Stomach (tissue), 9 donors: ENCODE measurements around the gene SEPTIN12. TPM values are rescaled to one million over a fixed set of nuclear protein-coding genes. Genes with fewer than 3 reads are reported as not detected.
A peak's percentile ranks its signal among the peaks of the same experiment; 100 is the strongest.

Experiments used
- DNase-seq, 2 donors: peaks; one replicate each; pipeline versions ENCODE4 v3.0.0 to v3.0.0-alpha.2; 2013 to 2019
- H3K27ac ChIP-seq, 5 donors: fragments of 200-600 bp in 4 of 5; sonication (generic) in 4 of 5; one replicate each; pipeline ENCODE4 v1.5.1; 2013 to 2019; ENCODE audit warnings: mild to moderate bottlenecking in 1 of 5, moderate library complexity in 1 of 5
- H3K27me3 ChIP-seq, 3 donors: fragments of 200-600 bp; sonication (generic); one replicate each; pipeline ENCODE4 v1.5.1; 2017 to 2019; ENCODE audit warnings: mixed run types in 1 of 3
- H3K36me3 ChIP-seq, 4 donors: fragments of 200-600 bp; sonication (generic); 1 replicate in 3 of 4; 2 replicates in 1 of 4; pipeline ENCODE4 v1.5.1; 2016 to 2019
- H3K4me1 ChIP-seq, 4 donors: fragments of 200-600 bp; sonication (generic); one replicate each; pipeline ENCODE4 v1.5.1; 2016 to 2019
- H3K4me3 ChIP-seq, 4 donors: fragments of 200-600 bp; sonication (generic) in 3 of 4; one replicate each; pipeline ENCODE4 v1.5.1; 2016 to 2019; ENCODE audit warnings: mild to moderate bottlenecking in 1 of 4
- H3K9me3 ChIP-seq, 4 donors: fragments of 200-600 bp; sonication (generic); one replicate each; pipeline ENCODE4 v1.5.1; 2016 to 2019
- EP300 ChIP-seq: sonication (generic); formaldehyde crosslinking; IDR thresholded peaks from one replicate; pipeline ENCODE4 v1.6.1; 2017; ENCODE audit warnings: antibody characterized with exemption
- POLR2A ChIP-seq, 4 donors: fragments of 450-650 bp; IDR thresholded peaks; one replicate each; pipeline ENCODE4 v1.6.1; 2016; ENCODE audit warnings: antibody characterized with exemption in 4 of 4, control low read depth in 2 of 4, mild to moderate bottlenecking in 1 of 4, moderate library complexity in 1 of 4
- POLR2AphosphoS5 ChIP-seq, 3 donors: sonication (generic); formaldehyde crosslinking; IDR thresholded peaks; one replicate each; pipeline ENCODE4 v1.6.1; 2016; ENCODE audit warnings: antibody characterized with exemption in 3 of 3
- WGBS, 5 donors: extraction: QIAGEN DNeasy Blood & Tissue Kit in 3 of 5; methylation state at CpG; one replicate each; pipeline versions ENCODE4 v1.1.5 to v1.1.7; 2013 to 2018; 5-methylcytosine and 5-hydroxymethylcytosine counted together
- intact Hi-C: fragments of 100-400 bp; cut with DNase I; formaldehyde crosslinking; loops from one replicate; pipeline ENCODE4 v1.15.1; 2023; ENCODE audit warnings: low total_unique reads
- polyA plus RNA-seq, 3 donors: library from polyadenylated mRNA; stranded (reverse); fragments of 200-250 nt; gene quantifications; one replicate each; pipeline ENCODE4 v1.2.3, GENCODE V29; 2013
- total RNA-seq, 5 donors: library from RNA; depleted of rRNA; stranded (reverse); fragments of >200 nt; gene quantifications; one replicate each; pipeline versions ENCODE4 v1.1.0 to v1.2.3, GENCODE V29; 2014 to 2016
- TF ChIP-seq, protein P1 (sequence below), 7 experiments: fragments of 450-650 bp in 4 of 7; fragments of 200-600 bp in 3 of 7; sonication (generic) in 3 of 7; IDR thresholded peaks; one replicate each; pipeline ENCODE4 v1.5.1; 2016 to 2019; ENCODE audit warnings: antibody characterized with exemption in 7 of 7, control low read depth in 2 of 7, mild to moderate bottlenecking in 1 of 7
- donor health status: healthy with polysubstance abuse.
- donor health status: Bipolar disorder and iron deficiency.
- donor health status: healthy.

Gene SEPTIN12
- total and polyA plus RNA-seq, 8 donors, result not detected

DNA sequence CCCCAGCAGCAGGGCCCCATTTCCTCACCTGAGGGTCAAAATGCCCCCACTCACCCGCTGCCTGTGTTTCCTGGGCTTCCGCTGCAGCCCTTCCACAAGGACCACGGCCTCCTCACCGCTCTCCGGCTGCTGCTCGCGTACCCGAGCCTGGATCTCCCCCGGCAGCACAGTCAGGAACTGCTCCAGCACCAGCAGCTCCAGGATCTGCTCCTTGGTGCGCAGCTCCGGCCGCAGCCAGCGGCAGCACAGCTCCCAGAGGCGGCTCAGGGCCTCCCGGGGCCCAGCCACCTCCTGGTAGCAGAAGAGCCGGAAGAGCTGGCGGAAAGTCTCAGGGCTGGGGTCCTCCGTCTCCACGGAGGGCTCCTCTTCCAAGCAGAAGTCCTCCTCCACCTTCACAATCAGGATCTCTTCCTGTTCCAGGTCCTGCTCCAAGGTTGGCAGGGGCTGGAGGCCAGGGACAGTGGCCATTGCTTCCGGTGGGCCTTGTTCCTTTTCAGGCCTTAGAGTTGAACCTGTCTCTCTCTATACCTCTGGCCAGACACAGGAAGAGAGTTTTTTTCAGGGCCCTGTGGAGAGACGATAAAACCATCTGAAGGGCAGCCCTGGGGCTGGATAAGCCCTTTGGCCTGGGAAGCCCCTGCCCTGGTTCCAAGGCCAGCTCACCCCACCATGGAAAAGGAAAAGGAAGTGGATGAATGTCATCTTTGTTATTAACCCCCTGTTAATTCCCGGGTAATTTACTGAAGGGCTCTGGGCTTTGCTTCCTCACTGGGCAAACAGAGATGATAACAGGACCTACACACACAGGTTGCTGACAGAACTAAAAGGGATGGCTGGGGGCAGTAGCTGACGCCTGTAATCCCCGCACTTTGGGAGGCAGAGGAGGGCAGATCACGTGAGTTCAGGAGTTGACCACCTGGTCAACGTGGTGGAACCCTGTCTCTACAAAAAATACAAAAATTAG, 22.4 kb downstream of the SEPTIN12 start:
- intact Hi-C loops, result no loop called here
- H3K4me3 ChIP-seq, result peak overlapping the region; percentile 87 to 100 (median 98)
- TF ChIP-seq EP300 (no peak), POLR2AphosphoS5 (IDR thresholded peaks at IDR 0.05) (no peak), POLR2A (IDR thresholded peaks at IDR 0.05) (no peak)
- TF ChIP-seq, protein P1, sequence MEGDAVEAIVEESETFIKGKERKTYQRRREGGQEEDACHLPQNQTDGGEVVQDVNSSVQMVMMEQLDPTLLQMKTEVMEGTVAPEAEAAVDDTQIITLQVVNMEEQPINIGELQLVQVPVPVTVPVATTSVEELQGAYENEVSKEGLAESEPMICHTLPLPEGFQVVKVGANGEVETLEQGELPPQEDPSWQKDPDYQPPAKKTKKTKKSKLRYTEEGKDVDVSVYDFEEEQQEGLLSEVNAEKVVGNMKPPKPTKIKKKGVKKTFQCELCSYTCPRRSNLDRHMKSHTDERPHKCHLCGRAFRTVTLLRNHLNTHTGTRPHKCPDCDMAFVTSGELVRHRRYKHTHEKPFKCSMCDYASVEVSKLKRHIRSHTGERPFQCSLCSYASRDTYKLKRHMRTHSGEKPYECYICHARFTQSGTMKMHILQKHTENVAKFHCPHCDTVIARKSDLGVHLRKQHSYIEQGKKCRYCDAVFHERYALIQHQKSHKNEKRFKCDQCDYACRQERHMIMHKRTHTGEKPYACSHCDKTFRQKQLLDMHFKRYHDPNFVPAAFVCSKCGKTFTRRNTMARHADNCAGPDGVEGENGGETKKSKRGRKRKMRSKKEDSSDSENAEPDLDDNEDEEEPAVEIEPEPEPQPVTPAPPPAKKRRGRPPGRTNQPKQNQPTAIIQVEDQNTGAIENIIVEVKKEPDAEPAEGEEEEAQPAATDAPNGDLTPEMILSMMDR (IDR thresholded peaks at IDR 0.05), result no peak
- H3K4me1 ChIP-seq, result peaks cover 24 to 52% (median 45%) of the 10 kb centered on the region in 4 donors
- H3K27me3 ChIP-seq, result no peaks in the 10 kb centered on the region
- peak overlapping the region in 4 of 5 donors; percentile 90 to 94 (median 92) for H3K27ac ChIP-seq
- H3K9me3 ChIP-seq, result no peaks in the 10 kb centered on the region
- no peak for DNase-seq
- 68 to 75% (median 70%) methylated on average over 25 to 26 of the region's 26 CpGs for WGBS, 5 donors
- H3K36me3 ChIP-seq, result peaks cover 30 to 49% (median 49%) of the 10 kb centered on the region in 4 donors

DNA sequence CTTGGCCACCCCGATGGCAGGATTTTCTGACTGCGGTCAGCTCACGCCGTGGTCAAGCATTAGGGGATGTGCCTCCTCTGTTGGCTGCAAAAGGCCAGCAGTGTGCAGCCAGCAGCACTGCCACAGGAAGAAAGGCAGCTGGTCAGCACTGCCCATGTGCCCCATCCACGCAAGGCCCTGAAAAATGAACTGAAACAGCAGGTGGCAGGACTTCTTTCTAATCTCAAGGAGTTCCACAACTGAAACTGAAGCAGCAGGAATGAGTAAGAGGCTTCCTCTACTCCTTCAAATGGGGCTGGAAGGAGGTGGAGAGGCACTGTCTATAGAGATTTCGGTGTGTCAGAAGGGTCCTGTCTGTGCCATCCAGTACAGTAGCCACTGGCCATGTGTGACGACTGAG, 24.4 kb downstream of the SEPTIN12 start:
- intact Hi-C loops, result no loop called here
- WGBS, 5 donors, result 82 to 96% (median 88%) methylated on average over 7 of the region's 7 CpGs
- TF ChIP-seq POLR2AphosphoS5 (IDR thresholded peaks at IDR 0.05) (no peak), POLR2A (IDR thresholded peaks at IDR 0.05) (no peak), EP300 (no peak)
- TF ChIP-seq, protein P1 (IDR thresholded peaks at IDR 0.05), result no peak

DNA sequence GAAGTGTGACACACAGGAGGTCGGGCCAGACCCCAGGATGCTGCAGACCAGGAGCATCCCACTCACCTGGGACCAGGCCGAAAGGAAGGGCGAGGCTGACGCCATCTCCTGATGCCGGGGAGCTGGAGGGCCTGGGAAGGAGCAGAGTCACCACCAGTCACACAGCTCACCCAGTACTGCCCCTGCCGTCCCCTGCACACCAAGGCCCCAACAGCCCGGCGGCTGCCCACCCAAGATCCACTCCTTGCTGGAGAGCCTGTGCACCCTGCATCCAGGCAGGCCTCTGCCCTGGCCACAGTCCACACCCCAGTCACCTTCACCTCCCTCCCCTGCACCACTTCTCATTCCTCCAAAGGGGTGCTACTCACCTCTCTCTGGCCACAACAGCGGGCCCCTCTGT, 25.9 kb downstream of the SEPTIN12 start:
- no peaks in the 10 kb centered on the region for H3K9me3 ChIP-seq
- no peaks in the 10 kb centered on the region for H3K27me3 ChIP-seq
- H3K27ac ChIP-seq, result no peak overlapping the region
- peaks cover 51 to 85% (median 85%) of the 10 kb centered on the region in 4 donors for H3K36me3 ChIP-seq
- no peak for TF ChIP-seq POLR2A (IDR thresholded peaks at IDR 0.05)
- TF ChIP-seq, protein P1 (IDR thresholded peaks at IDR 0.05), result no peak
- no peak for TF ChIP-seq POLR2AphosphoS5 (IDR thresholded peaks at IDR 0.05)
- TF ChIP-seq EP300, result no peak
- 93 to 97% (median 94%) methylated on average over 4 to 9 of the region's 9 CpGs for WGBS, 5 donors
- DNase-seq, result no peak
- peaks cover 15 to 34% (median 27%) of the 10 kb centered on the region in 4 donors for H3K4me1 ChIP-seq
- no peak overlapping the region for H3K4me3 ChIP-seq
- intact Hi-C loops, result no loop called here

More for the DNA sequence above, 24.4 kb downstream of the SEPTIN12 start:
- H3K27ac ChIP-seq, result no peak overlapping the region
- H3K27me3 ChIP-seq, result no peaks in the 10 kb centered on the region
- peaks cover 40 to 69% (median 69%) of the 10 kb centered on the region in 4 donors for H3K36me3 ChIP-seq
- H3K4me3 ChIP-seq, result no peak overlapping the region
- H3K4me1 ChIP-seq, result peaks cover 24 to 47% (median 40%) of the 10 kb centered on the region in 4 donors
- DNase-seq, result no peak
- H3K9me3 ChIP-seq, result no peaks in the 10 kb centered on the region

DNA sequence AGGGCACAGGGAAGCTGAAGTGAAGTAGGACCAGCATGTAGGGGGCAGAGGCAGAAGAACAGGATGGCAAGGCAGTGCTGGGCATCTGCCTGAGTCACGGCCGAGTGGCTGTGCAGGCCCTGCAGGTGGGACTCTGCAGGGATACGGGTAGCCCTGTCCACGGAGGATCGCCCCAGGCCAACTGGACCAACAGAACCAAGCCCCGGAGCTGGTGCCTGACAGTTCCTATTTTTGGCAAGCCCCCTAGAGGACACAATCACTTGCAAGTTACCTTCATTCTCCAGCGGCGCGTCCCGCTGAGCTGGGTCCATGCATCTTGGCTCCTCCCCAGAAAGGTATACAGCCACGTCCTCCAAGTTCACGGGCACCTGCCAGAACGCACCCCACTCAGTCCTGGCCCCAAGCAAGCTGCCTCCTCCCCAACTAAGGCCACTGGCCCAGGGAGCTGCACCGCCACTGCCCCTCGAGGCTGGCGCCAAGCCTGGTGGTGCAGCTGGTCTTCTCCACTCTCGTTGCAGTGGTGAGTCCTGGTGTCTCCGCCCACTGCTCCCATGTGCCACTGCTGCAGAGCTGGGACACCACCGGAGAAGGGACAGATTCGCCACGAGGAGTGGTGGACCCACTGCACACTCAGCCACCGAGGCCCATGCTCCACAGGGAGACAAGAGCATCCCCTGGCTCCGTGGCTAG, 27.8 kb downstream of the SEPTIN12 start:
- H3K36me3 ChIP-seq, result peaks cover 51 to 100% (median 100%) of the 10 kb centered on the region in 4 donors
- H3K27me3 ChIP-seq, result no peaks in the 10 kb centered on the region
- whole genome bisulfite sequencing, 5 donors, result 89 to 93% (median 89%) methylated on average over 14 to 23 of the region's 23 CpGs
- intact Hi-C loops, result no loop called here
- no peak overlapping the region for H3K4me3 ChIP-seq
- no peaks in the 10 kb centered on the region for H3K9me3 ChIP-seq
- H3K27ac ChIP-seq, result no peak overlapping the region
- TF ChIP-seq EP300 (no peak), POLR2AphosphoS5 (IDR thresholded peaks at IDR 0.05) (no peak), POLR2A (IDR thresholded peaks at IDR 0.05) (no peak)
- TF ChIP-seq, protein P1 (IDR thresholded peaks at IDR 0.05), result no peak
- peaks cover 3 to 22% (median 13%) of the 10 kb centered on the region in 4 donors for H3K4me1 ChIP-seq
- no peak for DNase-seq
